ENCODE data around the gene FHIT. TPM values are rescaled to one million over a fixed set of nuclear protein-coding genes. Genes with fewer than 3 reads are reported as not detected.

The FHIT gene
- total RNA-seq, 1 experiment from 2014 or later, result 20.1 TPM

GRCh38 chr3:59798372-59799086 is 1452.7 kb downstream of the FHIT start:
- ChIA-PET CTCF (interaction anchor here (0.6 to 5.8 kb wide), 5 partner anchors 12 to 280 kb away, joined by 3 to 34 read pairs (median 3); no protein-coding TSS in a partner anchor), POLR2A (interaction anchor here (0.8 kb wide), 1 partner anchor 221 kb away, joined by 4 read pairs; no protein-coding TSS in a partner anchor)
- H3K27ac Mint-ChIP-seq (ENCODE audit: low read depth, unreplicated experiment), result peak overlapping the region; percentile 44
- no TSS peak for BruUV-seq (replicated peaks)
- peaks cover 11% of the 10 kb centered on the region for H3K4me1 Mint-ChIP-seq (ENCODE audit: insufficient read depth, unreplicated experiment)
- H3K9me3 Mint-ChIP-seq (ENCODE audit: unreplicated experiment), result no peaks in the 10 kb centered on the region
- peaks cover 6% of the 10 kb centered on the region for H3K36me3 Mint-ChIP-seq (ENCODE audit: insufficient read depth, unreplicated experiment)
- H3K4me3 Mint-ChIP-seq (ENCODE audit: unreplicated experiment), result no peak overlapping the region
- no peak for TF ChIP-seq CTCF (IDR thresholded peaks at IDR 0.05; ENCODE audit: unreplicated experiment)
- intact Hi-C loops (cut with micrococcal nuclease), result no loop called here
- no peaks in the 10 kb centered on the region for H3K27me3 Mint-ChIP-seq (ENCODE audit: insufficient read depth, unreplicated experiment)
- DNase-seq (ENCODE audit: unreplicated experiment), result peak; percentile 33

DNA sequence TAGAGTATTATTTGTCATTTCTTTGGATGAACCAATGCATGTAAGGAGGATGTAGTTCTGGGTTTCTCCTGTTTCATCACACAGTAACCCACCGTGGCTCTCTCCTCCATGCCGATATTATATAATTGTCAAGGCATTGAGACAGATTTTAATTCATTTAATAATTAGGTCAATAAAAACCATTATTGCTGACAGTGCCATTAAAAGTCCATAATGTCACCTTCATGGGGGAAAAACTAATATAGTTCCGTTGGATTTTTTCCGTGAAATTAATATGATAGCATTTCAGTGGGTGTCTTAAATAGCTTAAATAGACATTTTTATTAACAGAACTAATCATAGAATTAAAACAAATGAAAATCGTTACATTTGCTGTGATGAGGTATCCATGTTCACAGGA is 1453.7 kb downstream of the FHIT start:
- Mint-ChIP-seq H3K9me3 (ENCODE audit: unreplicated experiment) (no peaks in the 10 kb centered on the region), H3K27ac (ENCODE audit: low read depth, unreplicated experiment) (no peak overlapping the region), H3K27me3 (ENCODE audit: insufficient read depth, unreplicated experiment) (no peaks in the 10 kb centered on the region), H3K4me3 (ENCODE audit: unreplicated experiment) (no peak overlapping the region), H3K36me3 (ENCODE audit: insufficient read depth, unreplicated experiment) (peaks cover 3% of the 10 kb centered on the region), H3K4me1 (ENCODE audit: insufficient read depth, unreplicated experiment) (peaks cover 11% of the 10 kb centered on the region)
- BruUV-seq (replicated peaks), result no TSS peak
- ChIA-PET POLR2A (interaction anchor here (0.6 kb wide), 1 partner anchor 512 kb away, joined by 3 read pairs; no protein-coding TSS in a partner anchor), CTCF (interaction anchor here (0.6 to 5.8 kb wide), 3 partner anchors 13 to 1804 kb away, joined by 3 to 34 read pairs (median 3); no protein-coding TSS in a partner anchor)
- TF ChIP-seq CTCF (IDR thresholded peaks at IDR 0.05; ENCODE audit: unreplicated experiment), result no peak
- intact Hi-C loops (cut with micrococcal nuclease), result no loop called here
- DNase-seq (ENCODE audit: unreplicated experiment), result no peak

GRCh38 chr3:59796456-59796855 is 1454.8 kb downstream of the FHIT start:
- H3K27ac Mint-ChIP-seq (ENCODE audit: low read depth, unreplicated experiment), result no peak overlapping the region
- BruUV-seq (replicated peaks), result no TSS peak
- peaks cover 11% of the 10 kb centered on the region for H3K4me1 Mint-ChIP-seq (ENCODE audit: insufficient read depth, unreplicated experiment)
- ChIA-PET POLR2A (no interaction called here), CTCF (interaction anchor here (0.6 to 5.8 kb wide), 2 partner anchors 14 to 1951 kb away, joined by 3 to 34 read pairs; no protein-coding TSS in a partner anchor)
- no peak for DNase-seq (ENCODE audit: unreplicated experiment)
- intact Hi-C loops (cut with micrococcal nuclease), result no loop called here
- H3K9me3 Mint-ChIP-seq (ENCODE audit: unreplicated experiment), result no peaks in the 10 kb centered on the region
- H3K4me3 Mint-ChIP-seq (ENCODE audit: unreplicated experiment), result no peak overlapping the region
- TF ChIP-seq CTCF (IDR thresholded peaks at IDR 0.05; ENCODE audit: unreplicated experiment), result no peak
- H3K36me3 Mint-ChIP-seq (ENCODE audit: insufficient read depth, unreplicated experiment), result no peaks in the 10 kb centered on the region
- H3K27me3 Mint-ChIP-seq (ENCODE audit: insufficient read depth, unreplicated experiment), result no peaks in the 10 kb centered on the region

DNA sequence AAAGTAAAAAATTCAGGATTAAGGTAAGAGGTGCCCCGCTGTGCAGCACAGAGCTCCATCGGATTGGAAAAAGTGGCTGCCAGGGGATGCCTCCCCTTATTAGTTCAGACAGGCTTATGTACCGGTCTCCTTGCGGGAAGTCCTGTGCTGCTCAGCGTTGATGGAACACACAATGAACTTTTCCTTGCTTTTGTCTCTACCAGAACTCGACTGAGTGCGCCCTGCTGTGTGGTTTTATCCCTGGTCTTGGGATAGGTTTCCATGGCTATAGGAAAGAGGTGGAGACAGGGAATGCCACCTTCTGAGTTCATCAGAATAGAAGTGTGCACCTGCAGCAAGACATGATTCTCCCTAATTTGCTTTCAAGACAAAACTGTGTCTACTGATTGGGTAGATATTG is 1455.5 kb downstream of the FHIT start:
- Mint-ChIP-seq H3K27me3 (ENCODE audit: insufficient read depth, unreplicated experiment) (no peaks in the 10 kb centered on the region), H3K36me3 (ENCODE audit: insufficient read depth, unreplicated experiment) (no peaks in the 10 kb centered on the region), H3K27ac (ENCODE audit: low read depth, unreplicated experiment) (no peak overlapping the region), H3K4me3 (ENCODE audit: unreplicated experiment) (no peak overlapping the region), H3K9me3 (ENCODE audit: unreplicated experiment) (no peaks in the 10 kb centered on the region), H3K4me1 (ENCODE audit: insufficient read depth, unreplicated experiment) (peaks cover 11% of the 10 kb centered on the region)
- no TSS peak for BruUV-seq (replicated peaks)
- CTCF ChIA-PET, result interaction anchor here (1.2 kb wide), 1 partner anchor 159 kb away, joined by 3 read pairs; no protein-coding TSS in a partner anchor
- no peak for DNase-seq (ENCODE audit: unreplicated experiment)
- no peak for TF ChIP-seq CTCF (IDR thresholded peaks at IDR 0.05; ENCODE audit: unreplicated experiment)
- POLR2A ChIA-PET, result no interaction called here
- intact Hi-C loops (cut with micrococcal nuclease), result no loop called here

Data from MCF 10A (cell line).